DOHH2 (cell line): ENCODE data around the gene ZNF396.

ENCODE experiments used
- EZH2phosphoT487 ChIP-seq: fragments of 200-600 bp; sonication (generic); IDR thresholded peaks from 2 replicates; pipeline ENCODE4 v1.6.1; 2017; ENCODE audit warnings: borderline replicate concordance, mild to moderate bottlenecking, antibody characterized with exemption, low read length, moderate library complexity, mixed read lengths
- TF ChIP-seq, protein P1 (sequence below): fragments of 200-600 bp; sonication (generic); IDR thresholded peaks from one replicate; pipeline ENCODE4 v1.5.1; 2014; ENCODE audit warnings: antibody characterized with exemption, mild to moderate bottlenecking, low read depth, low read length; ENCODE audit not compliant: poor library complexity, severe bottlenecking

DNA sequence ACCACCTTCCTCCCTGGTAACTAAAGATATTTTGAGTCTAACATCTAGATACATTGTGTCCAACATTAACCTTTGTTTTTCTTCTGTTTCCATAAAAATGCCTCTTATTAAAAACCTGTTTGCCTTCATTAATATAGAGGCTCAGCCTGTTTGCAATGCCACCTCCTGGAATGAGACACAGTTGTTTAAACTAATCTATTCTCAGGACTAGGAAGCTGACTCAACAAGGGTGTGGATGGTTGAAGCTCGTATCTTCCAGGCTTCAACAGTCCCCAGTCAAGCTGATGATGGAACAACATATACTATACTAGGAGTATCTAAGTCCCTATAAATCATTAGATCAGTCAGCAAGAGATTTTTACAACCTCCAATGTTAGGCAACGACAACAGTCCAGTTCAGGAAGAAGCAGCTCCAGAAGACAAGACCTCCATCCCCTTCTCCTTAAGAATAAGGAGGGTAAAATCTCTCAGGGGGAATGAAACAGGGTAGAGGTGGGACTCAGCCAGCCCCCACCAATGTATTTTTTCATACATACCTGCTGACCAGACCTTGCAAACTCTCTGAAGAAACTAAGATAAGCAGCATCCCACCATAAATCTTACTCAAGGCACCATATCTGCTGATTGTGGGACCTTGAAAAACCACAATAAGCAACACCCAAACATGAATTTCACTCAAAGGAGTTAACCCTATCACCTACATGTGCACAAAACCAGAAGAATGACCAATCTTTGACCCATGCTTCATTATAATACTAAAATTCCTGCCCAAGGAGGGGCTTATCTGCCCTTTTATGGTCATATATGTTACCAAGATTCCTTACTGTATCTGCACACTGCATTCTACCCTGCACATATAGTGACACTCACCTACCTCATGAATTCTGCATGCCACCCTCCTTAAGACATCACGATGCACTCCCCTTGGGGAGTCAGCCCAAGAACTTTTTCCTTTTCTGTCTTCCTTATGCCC, 54.4 kb downstream of the ZNF396 start:
- TF ChIP-seq, protein P1, sequence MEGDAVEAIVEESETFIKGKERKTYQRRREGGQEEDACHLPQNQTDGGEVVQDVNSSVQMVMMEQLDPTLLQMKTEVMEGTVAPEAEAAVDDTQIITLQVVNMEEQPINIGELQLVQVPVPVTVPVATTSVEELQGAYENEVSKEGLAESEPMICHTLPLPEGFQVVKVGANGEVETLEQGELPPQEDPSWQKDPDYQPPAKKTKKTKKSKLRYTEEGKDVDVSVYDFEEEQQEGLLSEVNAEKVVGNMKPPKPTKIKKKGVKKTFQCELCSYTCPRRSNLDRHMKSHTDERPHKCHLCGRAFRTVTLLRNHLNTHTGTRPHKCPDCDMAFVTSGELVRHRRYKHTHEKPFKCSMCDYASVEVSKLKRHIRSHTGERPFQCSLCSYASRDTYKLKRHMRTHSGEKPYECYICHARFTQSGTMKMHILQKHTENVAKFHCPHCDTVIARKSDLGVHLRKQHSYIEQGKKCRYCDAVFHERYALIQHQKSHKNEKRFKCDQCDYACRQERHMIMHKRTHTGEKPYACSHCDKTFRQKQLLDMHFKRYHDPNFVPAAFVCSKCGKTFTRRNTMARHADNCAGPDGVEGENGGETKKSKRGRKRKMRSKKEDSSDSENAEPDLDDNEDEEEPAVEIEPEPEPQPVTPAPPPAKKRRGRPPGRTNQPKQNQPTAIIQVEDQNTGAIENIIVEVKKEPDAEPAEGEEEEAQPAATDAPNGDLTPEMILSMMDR = no peak
- no peak for TF ChIP-seq EZH2phosphoT487
